DMS153 treated with DMSO at 0.1 percent for 48 hours (cell line): ENCODE results near the gene DONSON.
A peak's percentile ranks its signal among the peaks of the same experiment; 100 is the strongest.

Source experiments
- DNase-seq: peaks from one replicate; lab custom pipeline; 2025; ENCODE audit not compliant: unreplicated experiment; lab: John Stamatoyannopoulos, UW

The DONSON gene

DNA sequence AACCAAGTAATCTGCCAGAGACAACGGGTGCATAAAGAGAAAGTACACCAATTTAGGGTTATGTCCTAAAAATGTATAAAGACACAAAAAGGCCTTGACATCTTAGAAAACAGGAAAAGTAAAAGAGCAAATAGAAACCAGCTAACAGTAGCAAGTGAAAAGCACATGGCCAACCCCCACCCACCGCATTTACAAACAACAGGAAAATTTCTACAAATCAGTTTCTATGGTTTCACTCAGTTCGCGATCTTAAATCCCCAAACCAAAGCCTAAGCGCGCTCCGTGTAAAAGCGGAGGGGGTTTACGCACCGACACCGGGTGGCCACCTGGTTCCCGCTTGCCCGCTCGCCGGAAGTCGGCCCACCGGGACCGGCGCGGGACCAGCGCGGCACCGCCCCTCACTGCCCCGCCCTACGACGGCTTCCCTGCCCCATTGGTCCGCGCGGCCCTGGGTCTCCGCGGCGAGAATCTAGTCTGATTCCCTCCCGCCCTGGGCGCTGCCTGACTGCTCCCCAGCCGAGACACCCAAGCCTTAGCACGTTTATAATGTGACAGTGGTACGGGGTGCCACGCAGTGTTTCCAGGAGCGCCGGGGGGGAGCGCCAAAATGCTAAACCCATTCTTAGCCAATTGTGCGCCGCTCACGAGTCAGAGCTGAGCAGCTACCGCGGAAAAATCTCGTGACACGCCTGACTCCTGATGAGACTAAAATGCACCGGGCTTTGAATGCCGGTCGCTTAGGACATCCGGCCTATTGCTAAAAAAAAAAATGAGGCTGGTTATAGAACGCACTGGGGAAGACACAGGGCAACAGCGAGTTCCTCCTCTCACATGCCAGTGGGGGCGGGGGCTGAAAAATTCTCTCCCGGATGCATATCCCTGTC is 46.5 kb downstream of the DONSON start, which contains the start of gene GART:
TSS of gene GART (minus strand) at position 362 of the 884 bp plus-strand sequence. CDS start 2,802 bp downstream, outside the sequence.
- peak; percentile 71 for DNase-seq

- no peak for DNase-seq
Measured at GRCh38 chr21:33541105-33541711, 47.3 kb downstream of the DONSON start.

DNA sequence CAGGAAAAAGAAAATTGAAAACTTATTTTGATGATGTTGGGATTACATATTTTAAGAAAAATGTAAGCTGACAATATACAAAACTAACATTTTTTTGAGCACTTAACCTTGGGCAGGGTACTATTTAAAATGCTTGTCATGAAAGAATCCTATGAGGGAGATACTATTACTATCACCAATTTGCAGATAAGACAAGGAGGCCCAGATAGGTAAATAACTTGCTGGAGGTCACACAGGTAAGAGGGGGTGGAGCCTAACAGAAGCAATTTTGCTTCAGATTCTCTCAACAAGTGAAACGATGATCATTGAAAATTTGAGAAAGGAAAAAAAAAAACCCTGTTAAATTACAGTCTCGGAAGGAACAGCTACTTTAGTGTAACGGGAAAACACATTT is 47.8 kb downstream of the DONSON start:
- no peak for DNase-seq

- no peak for DNase-seq
Measured at GRCh38 chr21:33539616-33540015, 48.9 kb downstream of the DONSON start.

- DNase-seq: no peak
Measured at GRCh38 chr21:33537212-33537611, 51.3 kb downstream of the DONSON start.

DNA sequence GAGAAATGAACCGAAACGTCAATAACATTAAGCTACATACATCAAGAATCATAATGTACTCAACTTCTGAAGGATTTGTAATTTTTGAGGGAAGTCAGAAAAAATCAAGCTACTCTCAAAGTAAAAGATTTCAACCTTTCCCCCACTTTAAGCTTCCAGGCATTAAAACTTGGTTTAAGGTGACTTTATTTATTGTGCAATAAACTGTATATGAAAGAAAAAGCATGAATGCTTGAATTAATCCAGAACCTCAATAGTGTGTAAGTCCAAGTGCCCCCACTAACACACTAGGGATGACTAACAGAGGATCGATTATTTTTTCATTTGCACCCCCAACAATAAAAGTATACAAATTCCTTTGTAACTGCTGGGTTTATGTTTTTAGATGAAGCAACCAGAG is 57.5 kb downstream of the DONSON start:
- DNase-seq: no peak
